IPS-20b (cell line): ENCODE results near the gene CACNA1I.

Source experiments
- H3K27ac ChIP-seq: one replicate; pipeline ENCODE4 v1.5.1; 2013; ENCODE audit warnings: low read length
- H3K27me3 ChIP-seq: 2 replicates; pipeline ENCODE4 v1.6.1; 2013; ENCODE audit warnings: mild to moderate bottlenecking, low read length, inconsistent platforms; ENCODE audit not compliant: insufficient read depth
- H3K36me3 ChIP-seq: 2 replicates; pipeline ENCODE4 v1.6.1; 2013; ENCODE audit warnings: low read depth, mild to moderate bottlenecking, inconsistent platforms, low read length, moderate library complexity; ENCODE audit not compliant: insufficient read depth
- H3K4me1 ChIP-seq: 2 replicates; pipeline ENCODE4 v1.6.1; 2013; ENCODE audit warnings: mild to moderate bottlenecking, control low read depth, inconsistent platforms, low read length, moderate library complexity; ENCODE audit not compliant: insufficient read depth
- H3K4me3 ChIP-seq: 2 replicates; pipeline ENCODE4 v1.5.1; 2013; ENCODE audit warnings: mild to moderate bottlenecking, low read length, inconsistent platforms
- H3K9ac ChIP-seq: 2 replicates; pipeline ENCODE4 v1.6.1; 2013; ENCODE audit warnings: low read depth, mild to moderate bottlenecking, inconsistent platforms, low read length, moderate library complexity
- H3K9me3 ChIP-seq: 2 replicates; pipeline ENCODE4 v1.6.1; 2013; ENCODE audit warnings: mild to moderate bottlenecking, low read depth, low read length, inconsistent platforms; ENCODE audit not compliant: insufficient read depth

CACNA1I gene

GRCh38 chr22:39738746-39739145, 168.2 kb downstream of the CACNA1I start:
- no peak overlapping the region for H3K27ac ChIP-seq
- no peak overlapping the region for H3K9ac ChIP-seq
- no peak overlapping the region for H3K4me3 ChIP-seq
- no peaks in the 10 kb centered on the region for H3K36me3 ChIP-seq
- H3K27me3 ChIP-seq: no peaks in the 10 kb centered on the region
- H3K4me1 ChIP-seq: no peaks in the 10 kb centered on the region
- no peaks in the 10 kb centered on the region; the same call in none of the 2 replicates for H3K9me3 ChIP-seq
